Parathyroid adenoma (tissue), 2 donors: ENCODE results near the gene SCARB1.

Experiments
- H2AFZ ChIP-seq: fragments of 300-600 bp; sonication (generic); one replicate; pipeline ENCODE4 v1.7.0; 2017; ENCODE audit warnings: antibody characterized with exemption, mild to moderate bottlenecking
- H3K27ac ChIP-seq: fragments of 300-600 bp; sonication (generic); one replicate; pipeline ENCODE4 v1.7.0; 2017
- H3K27me3 ChIP-seq: fragments of 300-600 bp; sonication (generic); one replicate; pipeline ENCODE4 v1.7.0; 2017; ENCODE audit warnings: low read length; ENCODE audit not compliant: control insufficient read depth, insufficient read depth
- H3K36me3 ChIP-seq: fragments of 300-600 bp; sonication (generic); one replicate; pipeline ENCODE4 v1.7.0; 2017; ENCODE audit warnings: low read length; ENCODE audit not compliant: control insufficient read depth, insufficient read depth
- H3K4me1 ChIP-seq: fragments of 300-600 bp; sonication (generic); one replicate; pipeline ENCODE4 v1.7.0; 2017; ENCODE audit warnings: control low read depth
- H3K4me2 ChIP-seq: fragments of 300-600 bp; sonication (generic); one replicate; pipeline ENCODE4 v1.7.0; 2017; ENCODE audit warnings: low read length
- H3K4me3 ChIP-seq: fragments of 300-600 bp; sonication (generic); one replicate; pipeline ENCODE4 v1.7.0; 2017; ENCODE audit warnings: low read depth, low read length
- H3K79me2 ChIP-seq: fragments of 300-600 bp; sonication (generic); one replicate; pipeline ENCODE4 v1.7.0; 2017; ENCODE audit warnings: control low read depth
- H3K9ac ChIP-seq: fragments of 300-600 bp; sonication (generic); one replicate; pipeline ENCODE4 v1.7.0; 2017; ENCODE audit warnings: mild to moderate bottlenecking
- H3K9me3 ChIP-seq: fragments of 300-600 bp; sonication (generic); one replicate; pipeline ENCODE4 v1.7.0; 2017; ENCODE audit warnings: low read length; ENCODE audit not compliant: control insufficient read depth
- CTCF ChIP-seq: fragments of 300-600 bp; sonication (generic); IDR thresholded peaks from one replicate; pipeline ENCODE4 v1.7.0; 2017; ENCODE audit warnings: antibody characterized with exemption, mild to moderate bottlenecking
- donor health status: primary hyperparathyroidism.

SCARB1 gene

GRCh38 chr12:124828264-124829007, 35.2 kb downstream of the SCARB1 start:
- Histone ChIP-seq H3K4me3 (no peak overlapping the region), H3K4me1 (peaks cover 3% of the 10 kb centered on the region), H3K9ac (no peak overlapping the region), H3K36me3 (no peaks in the 10 kb centered on the region), H3K79me2 (peaks cover 7% of the 10 kb centered on the region), H3K4me2 (no peak overlapping the region), H3K27ac (no peak overlapping the region), H3K27me3 (no peaks in the 10 kb centered on the region), H2AFZ (no peak overlapping the region), H3K9me3 (no peaks in the 10 kb centered on the region)
- no peak for TF ChIP-seq CTCF

GRCh38 chr12:124827588-124828184, 36.0 kb downstream of the SCARB1 start:
- no peak for TF ChIP-seq CTCF
- H2AFZ ChIP-seq: no peak overlapping the region
- no peaks in the 10 kb centered on the region for H3K27me3 ChIP-seq
- H3K79me2 ChIP-seq: peaks cover 8% of the 10 kb centered on the region
- peaks cover 3% of the 10 kb centered on the region for H3K4me1 ChIP-seq
- no peaks in the 10 kb centered on the region for H3K9me3 ChIP-seq
- no peak overlapping the region for H3K9ac ChIP-seq
- H3K4me3 ChIP-seq: no peak overlapping the region
- no peaks in the 10 kb centered on the region for H3K36me3 ChIP-seq
- H3K27ac ChIP-seq: no peak overlapping the region
- no peak overlapping the region for H3K4me2 ChIP-seq

- H3K4me1 ChIP-seq: no peaks in the 10 kb centered on the region
- H3K9me3 ChIP-seq: no peaks in the 10 kb centered on the region
- H3K4me3 ChIP-seq: no peak overlapping the region
- H3K9ac ChIP-seq: no peak overlapping the region
- H3K27me3 ChIP-seq: no peaks in the 10 kb centered on the region
- H2AFZ ChIP-seq: no peak overlapping the region
- H3K36me3 ChIP-seq: no peaks in the 10 kb centered on the region
- peaks cover 2% of the 10 kb centered on the region for H3K79me2 ChIP-seq
- H3K4me2 ChIP-seq: no peak overlapping the region
- TF ChIP-seq CTCF: no peak
- H3K27ac ChIP-seq: no peak overlapping the region
These were observed 39.5 kb downstream of the SCARB1 start for GRCh38 chr12:124824195-124824594.

- Histone ChIP-seq H3K9me3 (no peaks in the 10 kb centered on the region), H3K27ac (no peak overlapping the region), H3K4me2 (no peak overlapping the region), H3K27me3 (no peaks in the 10 kb centered on the region), H2AFZ (no peak overlapping the region), H3K4me1 (no peaks in the 10 kb centered on the region), H3K36me3 (no peaks in the 10 kb centered on the region), H3K79me2 (peaks cover 2% of the 10 kb centered on the region), H3K9ac (no peak overlapping the region), H3K4me3 (no peak overlapping the region)
- no peak for TF ChIP-seq CTCF
These were observed 40.2 kb downstream of the SCARB1 start for GRCh38 chr12:124823272-124823970.
